ENCODE measurements around the gene RANBP3. TPM values are rescaled to one million over a fixed set of nuclear protein-coding genes. Genes with fewer than 3 reads are reported as not detected.
"Not testable (repeated sequence)": the region's sequence is repeated elsewhere in the genome, so short reads cannot be mapped to it uniquely, and the experiment has no call there.

The RANBP3 gene
- total and polyA plus RNA-seq, 4 donors: 42.0 to 88.6 (median 63.0) TPM

DNA sequence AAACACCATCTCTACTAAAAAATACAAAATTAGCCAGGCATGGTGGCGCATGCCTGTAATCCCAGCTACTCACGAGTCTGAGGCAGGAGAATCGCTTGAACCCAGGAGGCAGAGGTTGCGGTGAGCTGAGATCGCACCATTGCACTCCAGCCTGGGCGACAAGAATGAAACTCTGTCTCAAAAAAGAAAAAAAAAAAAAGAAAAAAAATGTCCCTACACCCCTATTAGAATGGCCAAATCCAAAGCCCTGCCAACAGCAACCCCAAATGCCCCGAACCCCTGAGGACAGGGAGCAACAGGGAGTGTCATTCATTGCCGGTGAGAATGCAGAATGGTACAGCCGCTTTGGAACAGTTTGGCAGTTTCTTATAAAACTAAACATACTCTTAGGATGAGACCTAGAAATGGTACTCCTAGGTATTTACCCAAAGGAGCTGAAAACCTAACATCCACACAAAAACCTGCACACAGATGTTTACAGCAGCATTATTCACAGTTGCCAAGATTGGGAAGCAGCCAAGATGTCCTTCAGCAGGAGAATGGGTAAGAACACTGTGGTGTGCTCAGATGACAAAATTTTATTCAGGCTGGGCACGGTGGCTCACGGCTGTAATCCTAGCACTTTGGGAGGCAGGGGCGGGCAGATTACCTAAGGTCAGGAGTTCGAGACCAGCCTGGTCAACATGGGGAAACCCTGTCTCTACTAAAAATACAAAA, 94.6 kb downstream of the RANBP3 start:
- H3K36me3 ChIP-seq (ENCODE audit: control insufficient read depth, insufficient read depth, low read length); H3K9me3 ChIP-seq (ENCODE audit: control insufficient read depth, insufficient read depth, low read length): not testable (repeated sequence)
- WGBS (ENCODE audit: insufficient coverage): 52% methylated on average over 3 of the region's 13 CpGs

DNA sequence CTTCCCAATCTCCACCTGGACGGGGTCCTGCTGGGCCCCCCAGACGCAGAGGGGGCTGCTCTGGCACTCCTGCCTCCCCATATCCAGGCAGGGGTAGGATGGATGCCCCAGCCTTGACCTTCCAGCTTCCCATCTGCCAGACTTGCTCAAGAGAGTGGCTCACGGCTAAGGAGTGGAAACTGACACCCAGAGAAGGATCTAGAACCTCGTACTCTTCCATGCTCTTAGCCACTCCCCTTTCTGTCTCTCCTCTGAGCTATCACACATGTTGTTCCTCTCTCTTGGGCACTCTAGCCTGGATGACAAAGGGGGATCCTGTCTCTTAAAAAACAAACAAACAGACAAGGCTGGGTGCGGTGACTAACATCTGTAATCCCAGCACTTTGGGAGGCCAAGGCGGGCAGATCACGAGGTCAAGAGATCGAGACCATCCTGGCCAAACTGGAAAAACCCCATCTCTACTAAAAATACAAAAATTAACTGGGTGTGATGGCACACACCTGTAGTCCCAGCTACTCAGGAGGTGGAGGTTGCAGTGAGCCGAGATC, 95.4 kb downstream of the RANBP3 start:
- Histone ChIP-seq H3K36me3 (ENCODE audit: control insufficient read depth, insufficient read depth, low read length) (no peaks in the 10 kb centered on the region), H3K4me3 (ENCODE audit: low read depth, low read length) (no peak overlapping the region), H3K9me3 (ENCODE audit: control insufficient read depth, insufficient read depth, low read length) (no peaks in the 10 kb centered on the region), H3K27ac (ENCODE audit: low read depth, low read length) (no peak overlapping the region), H3K4me1 (ENCODE audit: control insufficient read depth, insufficient read depth, low read length) (peaks cover 8% of the 10 kb centered on the region), H3K27me3 (ENCODE audit: control insufficient read depth, insufficient read depth, low read length) (peaks cover 2% of the 10 kb centered on the region)
- no peak for DNase-seq (ENCODE audit: low read depth in 4 of 6, low spot score in 6 of 6)
- WGBS (ENCODE audit: insufficient coverage): 81% methylated on average over 3 of the region's 9 CpGs

More for the DNA sequence above, 94.6 kb downstream of the RANBP3 start:
- H3K4me1 ChIP-seq (ENCODE audit: control insufficient read depth, insufficient read depth, low read length); H3K27ac ChIP-seq (ENCODE audit: low read depth, low read length); H3K27me3 ChIP-seq (ENCODE audit: control insufficient read depth, insufficient read depth, low read length); H3K4me3 ChIP-seq (ENCODE audit: low read depth, low read length): not testable (repeated sequence)
- peak in 1 of 6 donors; percentile 35 for DNase-seq (ENCODE audit: low read depth in 4 of 6, low spot score in 6 of 6)

DNA sequence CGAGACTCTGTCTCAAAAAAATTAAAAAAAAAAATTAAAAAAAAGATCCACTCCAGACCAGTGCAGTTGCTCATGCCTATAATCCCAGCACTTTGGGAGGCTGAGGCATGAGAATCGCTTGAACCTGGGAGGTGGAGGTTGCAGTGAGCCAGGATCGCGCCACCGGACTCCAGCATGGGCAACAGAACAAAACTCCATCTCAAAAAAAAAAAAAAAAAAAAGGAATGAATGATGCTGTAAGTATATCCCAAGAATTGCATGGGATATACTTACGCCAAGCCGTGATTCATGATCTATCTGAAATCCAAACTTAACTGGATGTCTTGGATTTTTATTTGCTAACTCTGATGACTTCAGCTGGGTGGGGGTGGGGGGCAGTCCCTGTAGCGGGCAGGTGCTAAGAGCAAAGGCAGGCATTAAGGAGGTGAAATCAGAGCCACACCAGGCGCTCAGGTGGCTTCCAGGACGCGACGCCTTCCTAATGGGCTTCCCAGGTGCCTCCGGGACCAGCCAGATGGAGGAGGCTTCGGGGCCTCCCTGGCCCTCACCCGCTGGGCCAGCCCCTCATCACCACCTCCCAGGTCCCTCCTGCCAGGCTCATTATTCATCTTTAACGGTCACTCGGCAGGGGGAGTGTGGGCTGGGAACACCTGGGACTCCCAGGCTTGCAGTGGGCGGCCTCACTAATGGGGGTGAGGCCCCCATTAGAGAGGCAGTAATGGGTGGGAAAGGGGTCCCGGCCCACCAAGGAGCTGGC, 96.2 kb downstream of the RANBP3 start:
- Histone ChIP-seq H3K4me3 (ENCODE audit: low read depth, low read length) (no peak overlapping the region), H3K27ac (ENCODE audit: low read depth, low read length) (no peak overlapping the region), H3K27me3 (ENCODE audit: control insufficient read depth, insufficient read depth, low read length) (peaks cover 2% of the 10 kb centered on the region), H3K4me1 (ENCODE audit: control insufficient read depth, insufficient read depth, low read length) (peaks cover 8% of the 10 kb centered on the region), H3K36me3 (ENCODE audit: control insufficient read depth, insufficient read depth, low read length) (no peaks in the 10 kb centered on the region), H3K9me3 (ENCODE audit: control insufficient read depth, insufficient read depth, low read length) (no peaks in the 10 kb centered on the region)
- no peak for DNase-seq (ENCODE audit: low read depth in 4 of 6, low spot score in 6 of 6)
- 56% methylated on average over 11 of the region's 19 CpGs for WGBS (ENCODE audit: insufficient coverage)

DNA sequence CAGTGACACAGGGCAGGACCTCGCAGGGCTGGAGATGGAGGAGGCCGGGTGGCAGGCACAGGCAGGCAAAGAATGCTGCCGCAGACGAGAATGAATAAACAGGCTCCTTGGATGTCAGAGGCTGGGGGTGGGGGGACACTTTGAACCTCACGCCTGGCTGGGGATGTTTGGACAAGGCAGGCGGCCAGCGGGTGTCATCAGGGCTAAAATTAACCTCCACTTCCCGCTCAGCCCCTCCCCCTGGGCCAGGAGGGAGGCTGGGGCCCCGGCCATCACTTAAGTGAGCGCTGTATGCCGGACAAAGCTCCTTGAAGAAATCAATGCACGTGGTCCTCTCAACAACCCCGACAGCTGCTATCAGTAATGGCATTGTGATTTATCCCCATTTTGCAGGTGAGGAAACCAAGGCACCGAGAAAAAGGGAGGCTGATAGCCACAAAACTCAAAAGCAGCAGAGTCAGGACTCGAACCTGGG, 97.3 kb downstream of the RANBP3 start:
- no peak overlapping the region for H3K27ac ChIP-seq (ENCODE audit: low read depth, low read length)
- no peak overlapping the region for H3K4me3 ChIP-seq (ENCODE audit: low read depth, low read length)
- peak in 1 of 6 donors; percentile 36 for DNase-seq (ENCODE audit: low read depth in 4 of 6, low spot score in 6 of 6)
- no peaks in the 10 kb centered on the region for H3K9me3 ChIP-seq (ENCODE audit: control insufficient read depth, insufficient read depth, low read length)
- WGBS (ENCODE audit: insufficient coverage): 11% methylated on average over 11 of the region's 15 CpGs
- H3K4me1 ChIP-seq (ENCODE audit: control insufficient read depth, insufficient read depth, low read length): peaks cover 8% of the 10 kb centered on the region
- H3K27me3 ChIP-seq (ENCODE audit: control insufficient read depth, insufficient read depth, low read length): peaks cover 2% of the 10 kb centered on the region
- no peaks in the 10 kb centered on the region for H3K36me3 ChIP-seq (ENCODE audit: control insufficient read depth, insufficient read depth, low read length)

DNA sequence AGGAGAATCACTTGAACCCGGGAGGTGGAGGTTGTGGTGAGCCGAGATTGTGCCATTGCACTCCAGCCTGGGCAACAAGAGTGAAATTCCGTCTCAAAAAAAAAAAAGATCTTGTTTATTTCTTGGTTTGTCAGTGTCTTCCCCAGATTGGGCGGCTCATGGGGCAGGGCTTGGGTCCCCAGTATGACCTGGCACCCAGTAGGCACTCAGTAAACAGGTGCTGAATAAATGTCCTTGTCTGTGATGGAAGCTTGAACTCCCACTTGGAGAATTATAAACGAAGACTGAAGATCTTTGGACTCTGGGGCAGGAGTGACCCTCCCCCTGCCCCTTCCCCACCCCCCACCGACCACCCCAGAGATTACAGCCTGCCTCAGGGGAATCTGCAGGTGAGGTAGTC, 97.7 kb downstream of the RANBP3 start:
- Histone ChIP-seq H3K36me3 (ENCODE audit: control insufficient read depth, insufficient read depth, low read length) (no peaks in the 10 kb centered on the region), H3K27me3 (ENCODE audit: control insufficient read depth, insufficient read depth, low read length) (peaks cover 2% of the 10 kb centered on the region), H3K4me3 (ENCODE audit: low read depth, low read length) (no peak overlapping the region), H3K27ac (ENCODE audit: low read depth, low read length) (no peak overlapping the region), H3K9me3 (ENCODE audit: control insufficient read depth, insufficient read depth, low read length) (no peaks in the 10 kb centered on the region), H3K4me1 (ENCODE audit: control insufficient read depth, insufficient read depth, low read length) (peaks cover 8% of the 10 kb centered on the region)
- DNase-seq (ENCODE audit: low read depth in 4 of 6, low spot score in 6 of 6): no peak
- WGBS (ENCODE audit: insufficient coverage): 86% methylated on average over 1 of the region's 6 CpGs

DNA sequence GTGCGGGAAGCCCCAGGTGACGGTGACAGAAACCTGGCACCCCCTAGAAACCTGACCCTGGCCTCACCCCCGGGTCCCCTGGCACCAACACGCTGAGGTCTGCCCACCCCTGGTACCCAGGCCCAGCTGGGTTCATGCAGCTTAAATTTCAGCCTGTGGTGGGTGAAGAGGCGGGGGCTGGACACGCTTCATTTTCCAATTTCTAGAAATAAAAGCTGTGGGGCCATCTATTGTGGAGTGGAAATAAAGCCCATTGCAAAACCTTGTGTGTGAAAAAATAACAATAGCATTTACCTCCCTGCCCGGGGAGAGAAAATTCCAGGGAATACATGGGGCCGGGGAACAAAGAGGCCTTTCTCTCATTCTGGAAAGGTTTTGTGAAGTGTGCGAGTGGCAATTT, 100.1 kb downstream of the RANBP3 start:
- H3K27me3 ChIP-seq (ENCODE audit: control insufficient read depth, insufficient read depth, low read length): peaks cover 2% of the 10 kb centered on the region
- no peak overlapping the region for H3K4me3 ChIP-seq (ENCODE audit: low read depth, low read length)
- WGBS (ENCODE audit: insufficient coverage): 28% methylated on average over 3 of the region's 9 CpGs
- peak in 1 of 6 donors; percentile 9 for DNase-seq (ENCODE audit: low read depth in 4 of 6, low spot score in 6 of 6)
- no peak overlapping the region for H3K27ac ChIP-seq (ENCODE audit: low read depth, low read length)
- H3K4me1 ChIP-seq (ENCODE audit: control insufficient read depth, insufficient read depth, low read length): peaks cover 8% of the 10 kb centered on the region
- H3K36me3 ChIP-seq (ENCODE audit: control insufficient read depth, insufficient read depth, low read length): no peaks in the 10 kb centered on the region
- no peaks in the 10 kb centered on the region for H3K9me3 ChIP-seq (ENCODE audit: control insufficient read depth, insufficient read depth, low read length)

DNA sequence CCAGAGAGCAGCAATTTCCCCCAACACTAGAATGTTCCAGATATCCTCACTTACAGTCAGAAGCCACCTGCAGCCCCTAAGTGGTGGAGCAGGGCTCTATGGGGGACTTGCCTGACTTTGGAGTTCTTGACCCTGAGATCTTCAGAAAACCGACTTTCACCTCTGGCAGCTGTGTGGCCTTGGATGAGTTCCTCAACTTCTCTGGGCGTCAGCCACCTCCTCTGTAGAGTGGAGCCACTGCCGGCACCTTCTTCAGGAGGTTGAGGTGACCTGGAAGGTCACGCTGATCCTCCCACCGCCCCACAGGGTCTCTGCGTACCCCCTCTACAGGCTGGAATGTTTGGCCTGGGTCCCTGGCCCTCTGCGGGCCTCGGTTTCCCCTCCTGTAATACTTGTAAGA, 100.5 kb downstream of the RANBP3 start:
- H3K4me3 ChIP-seq (ENCODE audit: low read depth, low read length): no peak overlapping the region
- peaks cover 2% of the 10 kb centered on the region for H3K27me3 ChIP-seq (ENCODE audit: control insufficient read depth, insufficient read depth, low read length)
- no peak for DNase-seq (ENCODE audit: low read depth in 4 of 6, low spot score in 6 of 6)
- 92% methylated on average over 4 of the region's 8 CpGs for WGBS (ENCODE audit: insufficient coverage)
- H3K36me3 ChIP-seq (ENCODE audit: control insufficient read depth, insufficient read depth, low read length): no peaks in the 10 kb centered on the region
- no peaks in the 10 kb centered on the region for H3K9me3 ChIP-seq (ENCODE audit: control insufficient read depth, insufficient read depth, low read length)
- peaks cover 8% of the 10 kb centered on the region for H3K4me1 ChIP-seq (ENCODE audit: control insufficient read depth, insufficient read depth, low read length)
- no peak overlapping the region for H3K27ac ChIP-seq (ENCODE audit: low read depth, low read length)

DNA sequence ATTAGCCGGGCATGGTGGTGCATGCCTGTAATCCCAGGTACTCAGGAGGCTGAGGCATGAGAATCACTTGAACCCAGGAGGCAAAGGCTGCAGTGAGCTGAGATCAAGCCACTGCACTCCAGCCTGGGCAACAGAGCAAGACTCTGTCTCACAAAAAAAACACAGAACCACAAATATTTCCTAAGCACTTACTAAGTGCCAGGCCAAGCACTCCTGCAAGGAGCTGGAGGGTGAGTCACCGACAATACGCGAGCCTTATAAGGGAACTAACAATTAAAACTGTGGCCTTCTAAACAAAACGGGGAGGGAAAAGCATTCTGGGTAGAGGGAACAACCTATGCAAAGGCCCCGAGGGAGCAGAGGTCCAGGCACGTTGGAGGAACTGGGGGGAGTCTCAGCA, 103.4 kb downstream of the RANBP3 start:
- H3K4me3 ChIP-seq (ENCODE audit: low read depth, low read length); H3K27ac ChIP-seq (ENCODE audit: low read depth, low read length); H3K36me3 ChIP-seq (ENCODE audit: control insufficient read depth, insufficient read depth, low read length); H3K27me3 ChIP-seq (ENCODE audit: control insufficient read depth, insufficient read depth, low read length); H3K4me1 ChIP-seq (ENCODE audit: control insufficient read depth, insufficient read depth, low read length); H3K9me3 ChIP-seq (ENCODE audit: control insufficient read depth, insufficient read depth, low read length); DNase-seq (ENCODE audit: low read depth in 4 of 6, low spot score in 6 of 6): not testable (repeated sequence)
- WGBS (ENCODE audit: insufficient coverage): 80% methylated on average over 7 of the region's 7 CpGs

DNA sequence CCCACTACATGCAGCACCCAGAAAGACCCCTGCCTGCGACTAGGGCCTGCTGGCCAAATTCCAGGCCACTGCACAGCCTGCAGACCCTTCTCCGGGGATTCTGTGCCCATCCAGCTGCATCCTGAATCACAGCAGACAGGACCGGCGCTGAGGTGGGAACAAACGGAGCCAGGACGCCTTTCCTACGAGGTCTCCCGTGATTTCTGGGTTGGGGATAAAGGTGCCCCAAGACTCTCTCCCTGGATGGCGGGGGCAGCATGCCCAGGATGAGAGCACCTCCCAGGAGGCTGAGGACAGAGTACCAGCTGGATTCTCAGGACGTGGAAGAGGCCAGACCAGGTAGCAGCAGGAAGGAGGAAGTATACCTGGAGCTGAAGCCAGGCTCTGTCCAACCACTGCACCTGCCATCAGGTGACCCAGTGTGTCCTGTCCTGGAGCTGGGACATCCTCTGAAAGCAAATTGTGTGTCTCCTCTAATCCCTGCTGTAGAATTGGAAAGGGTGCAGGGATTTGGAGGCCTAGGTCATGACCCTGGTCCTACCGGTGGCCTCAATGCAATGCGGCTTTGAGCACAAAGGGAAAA, 104.2 kb downstream of the RANBP3 start:
- Histone ChIP-seq H3K4me1 (ENCODE audit: control insufficient read depth, insufficient read depth, low read length) (no peaks in the 10 kb centered on the region), H3K4me3 (ENCODE audit: low read depth, low read length) (no peak overlapping the region), H3K9me3 (ENCODE audit: control insufficient read depth, insufficient read depth, low read length) (no peaks in the 10 kb centered on the region), H3K27ac (ENCODE audit: low read depth, low read length) (no peak overlapping the region), H3K27me3 (ENCODE audit: control insufficient read depth, insufficient read depth, low read length) (no peaks in the 10 kb centered on the region), H3K36me3 (ENCODE audit: control insufficient read depth, insufficient read depth, low read length) (no peaks in the 10 kb centered on the region)
- DNase-seq (ENCODE audit: low read depth in 4 of 6, low spot score in 6 of 6): no peak
- 93% methylated on average over 9 of the region's 12 CpGs for WGBS (ENCODE audit: insufficient coverage)
